ENCODE data around the gene VAV3.

DNA sequence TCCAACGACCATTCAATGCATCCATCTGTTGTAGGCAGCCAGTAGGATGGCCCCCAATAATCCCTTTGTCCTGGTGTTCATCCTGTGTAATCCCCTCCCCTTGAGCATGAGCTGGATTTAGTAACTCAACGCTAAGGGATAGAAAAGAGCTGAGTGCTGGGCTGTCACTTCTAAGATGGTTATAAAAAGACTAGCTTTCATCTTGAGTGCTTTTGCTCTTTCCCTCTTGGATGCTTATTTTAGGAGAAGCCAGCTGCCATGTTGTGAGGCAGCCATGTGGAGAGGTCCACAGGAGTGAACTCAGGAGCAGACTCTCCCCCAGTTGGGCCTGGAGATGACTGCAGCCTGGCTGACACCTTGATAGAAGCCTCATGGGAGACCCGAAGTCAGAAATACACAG is 401.5 kb downstream of the VAV3 start:
- TF ChIP-seq, protein P1, sequence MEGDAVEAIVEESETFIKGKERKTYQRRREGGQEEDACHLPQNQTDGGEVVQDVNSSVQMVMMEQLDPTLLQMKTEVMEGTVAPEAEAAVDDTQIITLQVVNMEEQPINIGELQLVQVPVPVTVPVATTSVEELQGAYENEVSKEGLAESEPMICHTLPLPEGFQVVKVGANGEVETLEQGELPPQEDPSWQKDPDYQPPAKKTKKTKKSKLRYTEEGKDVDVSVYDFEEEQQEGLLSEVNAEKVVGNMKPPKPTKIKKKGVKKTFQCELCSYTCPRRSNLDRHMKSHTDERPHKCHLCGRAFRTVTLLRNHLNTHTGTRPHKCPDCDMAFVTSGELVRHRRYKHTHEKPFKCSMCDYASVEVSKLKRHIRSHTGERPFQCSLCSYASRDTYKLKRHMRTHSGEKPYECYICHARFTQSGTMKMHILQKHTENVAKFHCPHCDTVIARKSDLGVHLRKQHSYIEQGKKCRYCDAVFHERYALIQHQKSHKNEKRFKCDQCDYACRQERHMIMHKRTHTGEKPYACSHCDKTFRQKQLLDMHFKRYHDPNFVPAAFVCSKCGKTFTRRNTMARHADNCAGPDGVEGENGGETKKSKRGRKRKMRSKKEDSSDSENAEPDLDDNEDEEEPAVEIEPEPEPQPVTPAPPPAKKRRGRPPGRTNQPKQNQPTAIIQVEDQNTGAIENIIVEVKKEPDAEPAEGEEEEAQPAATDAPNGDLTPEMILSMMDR (IDR thresholded peaks at IDR 0.05): no peak
- TF ChIP-seq IRF2 (CRISPR knock-in tag; IDR thresholded peaks at IDR 0.05; ENCODE audit: borderline replicate concordance, low read depth) (no peak), NR2C2 (CRISPR knock-in tag; IDR thresholded peaks at IDR 0.05) (no peak), ATF1 (CRISPR knock-in tag; IDR thresholded peaks at IDR 0.05) (no peak), JUN (CRISPR knock-in tag; IDR thresholded peaks at IDR 0.05) (no peak), CREB1 (CRISPR knock-in tag; IDR thresholded peaks at IDR 0.05) (no peak)
- TF ChIP-seq, protein P2, sequence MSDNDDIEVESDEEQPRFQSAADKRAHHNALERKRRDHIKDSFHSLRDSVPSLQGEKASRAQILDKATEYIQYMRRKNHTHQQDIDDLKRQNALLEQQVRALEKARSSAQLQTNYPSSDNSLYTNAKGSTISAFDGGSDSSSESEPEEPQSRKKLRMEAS (CRISPR knock-in tag; IDR thresholded peaks at IDR 0.05): no peak

Measured in WTC11 (cell line).